Lung microvascular endothelial cell (primary cell): ENCODE data around the gene MVB12B. TPM values are rescaled to one million over a fixed set of nuclear protein-coding genes. Genes with fewer than 3 reads are reported as not detected.

Source experiments
- DNase-seq, 2 donors: peaks; one replicate each; pipeline versions ENCODE4 v3.0.0 to v3.0.0-alpha.2; 2010; ENCODE audit warnings: low read depth in 2 of 2
- total RNA-seq: library from RNA; depleted of rRNA; stranded (reverse); fragments of >200 nt; gene quantifications from 2 replicates; pipeline ENCODE4 v1.2.1, GENCODE V29; 2014

Gene MVB12B
- total RNA-seq, 1 donor from 2014 or later: 16.9 TPM

- no peak for DNase-seq
Observed at GRCh38 chr9:126424511-126424910, 97.9 kb downstream of the MVB12B start.

- no peak for DNase-seq
Observed at GRCh38 chr9:126428534-126429175, 102.0 kb downstream of the MVB12B start.

GRCh38 chr9:126429190-126429589 is 102.6 kb downstream of the MVB12B start:
- DNase-seq: no peak

GRCh38 chr9:126430124-126430523 is 103.5 kb downstream of the MVB12B start:
- DNase-seq: no peak

GRCh38 chr9:126431077-126431742 is 104.6 kb downstream of the MVB12B start:
- DNase-seq: no peak

GRCh38 chr9:126432659-126433058 is 106.0 kb downstream of the MVB12B start:
- no peak for DNase-seq

- no peak for DNase-seq
Observed at GRCh38 chr9:126435105-126435504, 108.5 kb downstream of the MVB12B start.

- no peak for DNase-seq
Observed at GRCh38 chr9:126435626-126436025, 109.0 kb downstream of the MVB12B start.

- DNase-seq: no peak
Observed at GRCh38 chr9:126436545-126437267, 110.1 kb downstream of the MVB12B start.

- no peak for DNase-seq
Observed at GRCh38 chr9:126437268-126437666, 110.6 kb downstream of the MVB12B start.

GRCh38 chr9:126437701-126438100 is 111.1 kb downstream of the MVB12B start:
- DNase-seq: no peak

- no peak for DNase-seq
Observed at GRCh38 chr9:126438741-126439401, 112.2 kb downstream of the MVB12B start.

GRCh38 chr9:126439402-126439765 is 112.8 kb downstream of the MVB12B start:
- DNase-seq: peak in 1 of 2 donors; percentile 12

- no peak for DNase-seq
Observed at GRCh38 chr9:126439883-126440653, 113.4 kb downstream of the MVB12B start.

GRCh38 chr9:126440940-126441339 is 114.3 kb downstream of the MVB12B start:
- no peak for DNase-seq

GRCh38 chr9:126442636-126443035 is 116.0 kb downstream of the MVB12B start:
- no peak for DNase-seq

GRCh38 chr9:126443144-126443543 is 116.5 kb downstream of the MVB12B start:
- no peak for DNase-seq

- no peak for DNase-seq
Observed at GRCh38 chr9:126448136-126448535, 121.5 kb downstream of the MVB12B start.

GRCh38 chr9:126448865-126449577 is 122.4 kb downstream of the MVB12B start:
- DNase-seq: no peak

- DNase-seq: no peak
Observed at GRCh38 chr9:126449725-126450667, 123.4 kb downstream of the MVB12B start.
